Activated gamma-delta T cell treated with Interleukin-2 at 50 U/mL for 16 hours (primary cell): Measurements from ENCODE around the gene EGF.
"Not testable (repeated sequence)": the region's sequence is repeated elsewhere in the genome, so short reads cannot be mapped to it uniquely, and the experiment has no call there.

Source experiments
- DNase-seq: peaks from one replicate; pipeline ENCODE4 v3.0.0-alpha.2; 2020

Gene EGF

DNA sequence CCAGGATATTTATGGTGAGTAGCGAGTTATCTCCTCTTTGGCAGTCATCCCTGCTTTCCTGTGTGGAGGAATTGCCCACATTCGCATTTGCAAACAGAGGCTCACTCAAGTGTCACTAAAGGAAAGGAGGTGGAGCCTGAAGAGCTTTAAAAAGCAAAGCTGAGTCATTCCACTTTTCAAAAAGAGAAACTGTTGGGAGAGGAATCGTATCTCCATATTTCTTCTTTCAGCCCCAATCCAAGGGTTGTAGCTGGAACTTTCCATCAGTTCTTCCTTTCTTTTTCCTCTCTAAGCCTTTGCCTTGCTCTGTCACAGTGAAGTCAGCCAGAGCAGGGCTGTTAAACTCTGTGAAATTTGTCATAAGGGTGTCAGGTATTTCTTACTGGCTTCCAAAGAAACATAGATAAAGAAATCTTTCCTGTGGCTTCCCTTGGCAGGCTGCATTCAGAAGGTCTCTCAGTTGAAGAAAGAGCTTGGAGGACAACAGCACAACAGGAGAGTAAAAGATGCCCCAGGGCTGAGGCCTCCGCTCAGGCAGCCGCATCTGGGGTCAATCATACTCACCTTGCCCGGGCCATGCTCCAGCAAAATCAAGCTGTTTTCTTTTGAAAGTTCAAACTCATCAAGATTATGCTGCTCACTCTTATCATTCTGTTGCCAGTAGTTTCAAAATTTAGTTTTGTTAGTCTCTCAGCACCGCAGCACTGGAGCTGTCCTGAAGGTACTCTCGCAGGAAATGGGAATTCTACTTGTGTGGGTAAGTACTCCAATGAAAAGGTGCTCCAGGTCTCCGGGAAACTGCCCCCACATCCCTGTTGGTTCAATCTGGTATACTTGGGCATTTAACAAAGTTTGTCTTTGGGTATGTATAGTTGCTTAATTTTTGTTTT, at the start of gene EGF:
Gene EGF (plus strand): TSS at position 178 of the 890 bp plus-strand sequence. CDS start 453 bp downstream, at position 631.
- no peak for DNase-seq

DNA sequence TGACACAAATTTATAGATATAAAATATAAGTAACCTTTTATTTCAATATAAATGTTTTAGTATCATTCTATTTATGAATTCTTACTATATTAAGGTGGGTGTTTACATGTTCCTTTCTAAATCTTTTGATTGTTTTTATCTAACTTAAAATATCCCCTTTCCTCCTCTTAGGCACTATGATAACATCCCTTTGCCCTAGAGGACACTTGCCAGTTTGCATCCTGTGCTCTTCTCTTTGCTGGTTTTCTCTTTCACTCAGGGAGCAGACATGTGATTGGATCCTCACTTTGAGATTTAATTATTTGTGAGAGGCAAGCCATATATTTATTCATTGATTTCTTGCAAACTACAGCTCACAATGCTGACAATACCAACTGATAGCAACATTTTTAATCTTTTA, 48.5 kb upstream of the EGF start:
- no peak for DNase-seq

DNA sequence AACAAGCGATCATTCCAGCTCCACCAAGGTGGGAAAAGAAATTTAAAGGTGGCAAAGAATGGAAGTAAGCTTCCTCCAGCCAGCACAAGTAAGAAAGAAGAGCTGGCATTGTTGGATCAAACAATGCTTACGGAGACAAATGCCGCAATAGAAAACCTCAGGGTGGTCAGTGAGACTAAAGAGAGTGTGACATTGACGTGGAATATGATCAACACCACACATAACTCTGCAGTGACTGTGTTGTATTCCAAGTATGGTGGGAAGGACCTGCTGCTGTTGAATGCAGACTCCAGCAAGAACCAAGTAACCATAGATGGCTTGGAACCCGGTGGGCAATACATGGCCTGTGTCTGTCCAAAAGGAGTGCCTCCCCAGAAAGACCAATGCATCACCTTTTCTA, 42.6 kb upstream of the EGF start:
- DNase-seq = no peak

GRCh38 chr4:109872065-109872464, 40.6 kb upstream of the EGF start:
- no peak for DNase-seq

DNA sequence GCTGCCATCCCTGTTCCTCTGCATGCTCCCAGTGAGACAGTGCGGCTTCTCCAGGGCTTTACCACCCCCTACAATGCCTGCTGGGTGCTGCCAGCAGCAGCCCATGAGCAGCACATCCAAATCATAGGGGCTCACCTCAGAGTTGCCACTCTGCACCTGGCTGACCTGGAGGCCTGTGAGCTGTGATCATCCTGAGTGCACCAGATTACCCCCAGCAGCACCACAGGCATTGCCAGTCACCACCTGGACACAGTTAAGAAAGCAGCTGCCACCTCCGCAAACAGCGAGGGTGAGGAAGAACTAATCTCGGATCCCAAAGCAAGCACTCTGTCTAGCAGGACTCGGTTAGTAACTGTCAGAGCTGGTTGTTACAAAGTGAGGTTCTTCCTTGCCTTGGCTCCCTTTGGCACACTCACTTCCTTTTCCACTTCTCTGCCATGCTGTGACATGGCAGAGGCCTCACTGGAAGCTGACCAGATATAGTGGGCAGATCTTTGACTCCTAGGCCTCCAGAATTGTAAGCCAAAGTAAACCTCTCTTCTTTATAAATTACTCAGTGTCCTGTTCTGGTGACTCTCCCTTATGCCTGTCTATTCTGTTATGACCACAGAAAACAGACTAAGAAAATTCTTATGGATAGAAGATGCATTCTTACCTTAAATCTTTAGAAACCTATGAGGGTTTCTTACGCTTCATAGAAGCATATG, 39.6 kb upstream of the EGF start:
- no peak for DNase-seq

DNA sequence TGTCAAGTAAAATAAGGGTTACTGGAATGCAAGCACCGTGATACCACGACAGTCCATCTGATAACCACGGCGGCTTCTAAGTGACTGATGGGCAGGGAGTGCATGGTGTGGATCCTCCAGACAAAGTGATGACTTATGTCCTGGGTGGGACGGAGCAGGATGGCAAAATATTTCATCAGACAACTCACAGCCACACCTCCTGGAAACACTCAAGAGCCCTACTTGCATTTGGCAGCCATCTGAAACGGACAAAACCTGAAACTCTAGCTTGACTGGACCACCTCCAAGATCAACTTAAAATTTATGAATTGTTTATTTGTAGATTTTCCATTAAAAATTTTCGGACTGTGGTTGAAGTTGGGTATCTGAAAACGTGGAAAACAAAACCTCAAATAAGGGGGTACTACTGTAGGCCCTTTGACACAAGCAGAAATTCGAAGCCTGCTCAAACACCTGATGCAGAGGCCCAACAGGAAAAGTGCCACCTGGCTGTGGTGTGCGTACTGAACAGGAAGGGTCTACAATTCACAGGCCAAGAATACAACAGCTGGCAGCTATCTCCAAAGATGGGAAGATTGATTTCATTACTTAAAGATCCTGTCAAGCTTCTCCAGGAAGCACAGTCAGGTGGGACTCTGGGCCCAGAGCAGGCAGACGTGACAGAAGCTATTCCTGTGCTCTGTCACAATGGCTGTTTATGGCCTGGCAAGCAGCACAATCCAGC, 38.7 kb upstream of the EGF start:
- DNase-seq = no peak

DNA sequence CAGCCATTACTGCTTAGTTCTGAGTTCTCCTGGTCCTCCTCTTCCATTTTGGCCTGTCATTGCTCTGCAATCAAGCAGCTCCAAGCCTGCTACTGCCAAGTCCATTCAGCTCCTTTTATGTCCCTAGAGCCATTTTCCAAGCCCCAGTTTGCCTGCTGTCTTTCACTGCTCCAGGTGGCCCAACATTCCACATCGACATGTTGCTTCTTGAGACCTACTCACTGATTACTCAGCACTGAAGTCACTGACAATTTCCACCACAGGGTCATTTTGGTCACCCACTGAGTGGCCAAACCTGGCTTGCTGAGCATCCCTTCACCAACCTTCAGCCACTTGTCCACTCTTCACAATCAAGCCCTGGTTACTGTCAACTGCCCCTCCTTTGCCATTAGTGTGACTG, 37.6 kb upstream of the EGF start:
- DNase-seq = no peak

GRCh38 chr4:109875553-109875952, 37.1 kb upstream of the EGF start:
- not testable (repeated sequence) for DNase-seq

GRCh38 chr4:109876634-109877265, 35.9 kb upstream of the EGF start:
- DNase-seq = no peak

DNA sequence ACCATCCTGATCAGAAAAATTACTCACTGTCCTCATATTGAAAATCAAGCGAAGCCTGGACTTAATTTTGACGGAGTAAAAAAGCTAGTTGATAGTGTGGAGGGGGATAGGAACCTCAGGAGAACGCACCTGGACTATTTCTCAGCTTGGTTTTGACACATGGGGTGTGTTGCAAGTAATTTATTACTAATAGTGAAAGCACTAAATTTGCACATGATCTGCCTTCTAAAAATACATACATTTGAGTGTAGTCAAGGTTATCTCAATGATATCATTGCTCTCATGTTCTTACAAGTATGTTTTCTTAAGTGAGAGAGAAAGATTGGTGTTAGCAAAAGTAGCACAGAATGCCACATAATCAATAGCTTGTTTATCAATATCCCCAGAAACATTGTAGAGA, 35.3 kb upstream of the EGF start:
- DNase-seq = no peak

DNA sequence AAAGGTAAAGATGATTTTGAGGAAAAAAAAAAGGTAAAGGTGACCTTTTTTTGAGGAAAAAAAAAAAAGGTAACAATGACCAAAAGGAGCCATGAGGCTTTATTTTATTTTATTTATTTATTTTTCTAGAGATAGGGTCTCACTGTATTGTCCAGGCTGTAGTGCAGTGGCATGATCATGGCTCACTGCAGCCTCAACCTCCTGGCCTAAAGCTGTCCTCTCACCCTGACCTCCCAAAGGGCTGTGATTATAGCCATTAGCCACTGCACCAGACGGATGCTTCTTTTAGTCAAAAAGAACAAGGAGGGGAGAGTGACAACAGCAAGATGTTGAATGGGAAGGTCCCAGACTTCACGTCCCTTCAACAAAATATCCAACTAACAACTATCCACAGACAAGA, 34.3 kb upstream of the EGF start:
- no peak for DNase-seq

GRCh38 chr4:109879081-109879480, 33.6 kb upstream of the EGF start:
- no peak for DNase-seq

DNA sequence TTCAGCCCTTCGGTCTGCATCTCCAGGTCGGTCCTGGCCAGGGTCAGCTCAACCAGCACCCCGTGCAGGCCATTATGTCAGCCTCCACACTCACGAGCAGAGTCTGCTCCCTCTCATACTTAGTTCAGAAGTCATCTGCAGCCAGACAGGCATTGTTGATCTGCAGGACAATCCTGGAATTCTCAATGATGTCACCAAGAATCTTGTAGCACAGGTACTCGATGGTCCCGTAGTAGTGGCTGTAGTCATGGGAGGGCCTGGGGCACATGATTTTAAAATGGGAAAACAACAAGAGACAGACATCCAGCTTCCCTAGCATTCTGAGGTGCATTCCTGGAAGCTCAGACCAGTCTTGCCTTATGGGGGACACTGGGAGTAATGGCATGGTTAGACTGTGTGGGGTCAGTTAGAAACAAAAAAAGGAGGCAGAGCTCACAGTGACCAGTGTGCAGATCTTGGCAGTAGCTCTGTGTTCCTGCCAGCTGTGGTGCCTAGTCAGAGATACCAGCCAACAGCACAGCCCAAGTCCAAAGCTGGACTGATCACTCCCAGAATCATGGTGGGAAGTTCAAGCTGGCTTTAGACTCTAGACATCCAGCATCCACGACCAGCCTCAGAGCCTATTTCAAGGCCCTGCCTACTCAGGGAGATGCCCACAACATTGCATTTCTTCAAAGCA, 32.9 kb upstream of the EGF start:
- no peak for DNase-seq

DNA sequence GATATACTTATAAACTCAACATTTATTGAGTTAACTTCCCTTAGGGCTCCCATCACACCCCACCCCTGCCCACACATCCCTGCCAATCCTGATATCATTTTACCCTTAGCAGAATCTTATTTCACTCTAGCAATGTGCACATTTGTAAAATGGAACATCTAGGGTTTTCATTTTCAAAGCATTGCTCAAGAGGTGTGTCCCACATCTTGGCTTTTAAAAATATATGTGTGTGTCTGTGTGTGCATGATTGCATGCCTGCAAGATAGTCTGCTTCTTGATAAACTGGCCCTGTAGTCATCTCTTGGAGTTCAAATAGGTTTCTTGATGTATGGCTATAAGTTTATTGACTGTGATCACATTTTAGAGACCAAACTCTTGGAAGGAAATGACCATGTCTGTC, 26.4 kb upstream of the EGF start:
- DNase-seq = no peak

GRCh38 chr4:109887071-109887470, 25.6 kb upstream of the EGF start:
- no peak for DNase-seq

DNA sequence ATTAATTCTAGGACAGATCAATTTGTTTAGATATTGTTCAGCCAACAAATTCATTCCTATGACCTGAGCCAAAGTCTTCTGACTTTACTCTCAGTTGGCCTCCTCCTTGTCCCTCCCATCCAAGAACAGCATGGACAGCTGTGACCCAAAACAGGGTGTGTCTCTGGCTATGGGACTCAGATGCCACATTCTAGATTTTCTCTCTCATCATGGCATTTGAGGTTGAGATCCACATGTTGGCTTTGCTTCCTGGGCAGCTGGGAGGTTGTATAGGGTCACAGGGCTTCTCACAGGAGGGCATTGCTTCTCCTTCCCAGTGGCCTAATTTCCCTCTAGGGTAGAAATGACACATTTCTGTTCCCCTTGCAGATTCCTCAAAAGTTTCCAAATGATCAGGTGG, 22.6 kb upstream of the EGF start:
- DNase-seq = no peak

DNA sequence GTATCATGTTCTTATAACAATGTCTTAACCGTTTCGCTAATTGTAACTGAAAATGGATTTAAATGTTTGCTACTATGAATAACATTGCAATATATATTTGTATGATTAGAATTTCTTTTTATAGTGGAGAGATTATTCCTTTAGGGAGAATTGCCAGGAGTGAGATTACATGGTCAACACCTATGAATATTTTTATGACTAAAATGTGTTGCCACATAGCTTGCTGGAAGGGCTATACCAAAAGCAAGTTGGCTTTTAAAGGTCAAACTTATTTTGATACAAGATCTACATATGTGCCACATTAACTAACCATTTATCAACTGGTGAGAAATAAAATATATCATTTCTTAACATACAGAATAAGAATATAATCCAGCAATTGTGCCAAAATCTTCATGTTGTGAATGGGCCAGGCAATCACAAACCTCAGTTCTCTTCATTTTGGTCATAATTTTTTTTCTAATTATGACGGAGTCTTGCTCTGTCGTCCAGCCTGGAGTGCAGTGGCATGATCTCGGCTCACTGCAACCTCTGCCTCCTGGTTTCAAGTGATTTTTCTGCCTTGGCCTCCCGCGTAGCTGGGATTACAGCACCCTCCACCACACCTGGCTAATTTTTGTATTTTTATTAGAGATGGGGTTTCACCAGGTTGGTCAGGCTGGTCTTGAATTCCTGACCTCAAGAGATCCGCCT, 10.0 kb upstream of the EGF start:
- DNase-seq = no peak

DNA sequence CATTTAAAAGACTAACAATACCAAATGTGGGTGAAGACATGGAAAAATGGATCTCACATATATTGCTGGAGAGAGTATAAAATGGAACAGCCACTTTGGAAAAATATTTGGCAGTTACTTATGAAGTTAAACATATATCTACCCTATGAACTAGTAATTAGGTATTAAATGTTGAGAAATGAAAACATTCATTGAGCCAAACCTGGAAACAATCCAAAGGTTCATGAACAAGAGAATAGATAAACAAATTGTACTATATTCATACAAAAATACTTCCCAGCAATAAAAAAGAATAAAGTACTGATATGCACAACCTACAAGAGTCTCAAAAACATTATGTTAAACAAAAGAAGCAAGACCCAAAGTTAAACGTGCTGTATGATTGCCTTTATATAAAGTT, 4.0 kb upstream of the EGF start:
- no peak for DNase-seq

GRCh38 chr4:109910256-109910655, 2.4 kb upstream of the EGF start:
- no peak for DNase-seq

DNA sequence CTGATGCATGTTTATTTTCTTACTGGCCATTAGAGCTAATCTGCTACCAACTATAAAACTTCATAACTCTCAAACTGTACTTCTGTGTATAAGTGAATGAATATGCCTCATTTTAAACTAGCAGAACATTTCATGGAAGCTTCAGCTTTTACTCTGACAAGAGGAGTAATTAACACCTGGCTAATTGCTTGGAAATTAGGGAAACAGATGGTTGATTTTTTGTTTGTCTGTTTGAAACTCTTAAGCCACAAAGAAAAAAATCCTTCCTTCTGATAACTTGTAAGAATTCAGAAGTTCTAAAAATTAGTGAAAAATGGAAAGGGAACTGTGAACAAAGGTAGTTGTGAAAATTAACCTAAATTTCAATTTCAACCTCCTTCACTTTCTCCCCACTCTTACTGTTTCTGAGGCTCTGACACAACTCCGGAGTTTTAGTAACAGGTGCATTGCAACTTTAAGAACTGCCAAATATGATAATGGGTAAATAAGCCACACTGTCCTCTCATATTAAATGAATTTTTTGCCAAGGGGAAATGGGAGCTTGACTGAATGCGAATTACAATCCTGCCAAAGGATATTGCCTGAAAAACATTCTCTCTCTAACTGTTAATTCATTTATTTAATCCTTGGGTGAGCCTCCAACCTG, 1.0 kb downstream of the EGF start:
- no peak for DNase-seq

GRCh38 chr4:109914322-109914721, 1.6 kb downstream of the EGF start:
- DNase-seq = no peak
